OCI-LY7 (cell line): ENCODE measurements around the gene CRYBG2. TPM values are rescaled to one million over a fixed set of nuclear protein-coding genes. Genes with fewer than 3 reads are reported as not detected.

Experiments used
- BruUV-seq: library from RNA; stranded (reverse); fragments of 400-500 nt; replicated peaks from 2 replicates; lab custom pipeline; 2021; lab: Mats Ljungman, UMichigan
- CTCF ChIA-PET: fragments of 300-600 bp; sonication (Branson Sonifier 250); formaldehyde crosslinking; loops from one replicate; lab custom pipeline; 2022; ENCODE audit warnings: antibody characterized with exemption; ENCODE audit not compliant: unreplicated experiment; lab: Charles Lee
- POLR2A ChIA-PET: fragments of 300-600 bp; sonication (Branson Sonifier 250); formaldehyde crosslinking; loops from one replicate; lab custom pipeline; 2022; ENCODE audit warnings: antibody characterized with exemption; lab: Charles Lee
- DNase-seq: peaks from one replicate; pipeline ENCODE4 v3.0.0-alpha.2; 2015; ENCODE audit warnings: low spot score
- H2AFZ ChIP-seq: fragments of 200-600 bp; sonication (generic), shearing (Covaris generic); 2 replicates; pipeline ENCODE4 v1.6.1; 2014; ENCODE audit warnings: mild to moderate bottlenecking, antibody characterized with exemption, low read length, moderate library complexity
- H3K27ac ChIP-seq: fragments of 200-600 bp; sonication (generic); 2 replicates; pipeline ENCODE4 v1.5.1; 2014; ENCODE audit warnings: mixed run types, low read depth, mild to moderate bottlenecking, moderate library complexity, low read length, inconsistent platforms; ENCODE audit not compliant: poor library complexity, severe bottlenecking
- H3K36me3 ChIP-seq: fragments of 200-600 bp; sonication (generic); 2 replicates; pipeline ENCODE4 v1.6.1; 2014; ENCODE audit warnings: mild to moderate bottlenecking, antibody characterized with exemption, low read length, moderate library complexity, mixed read lengths; ENCODE audit not compliant: insufficient read depth
- H3K4me1 ChIP-seq: fragments of 200-600 bp; sonication (generic); 2 replicates; pipeline ENCODE4 v1.5.1; 2014; ENCODE audit warnings: mild to moderate bottlenecking, low read length; ENCODE audit not compliant: insufficient read depth, poor library complexity, severe bottlenecking
- H3K4me2 ChIP-seq: fragments of 200-600 bp; sonication (generic); 2 replicates; pipeline ENCODE4 v1.6.1; 2014; ENCODE audit warnings: mild to moderate bottlenecking, low read length
- H3K4me3 ChIP-seq: fragments of 200-600 bp; sonication (generic); 2 replicates; pipeline ENCODE4 v1.5.1; 2014; ENCODE audit warnings: mild to moderate bottlenecking, low read depth, low read length; ENCODE audit not compliant: poor library complexity, severe bottlenecking
- H3K79me2 ChIP-seq: fragments of 200-600 bp; sonication (generic); 2 replicates; pipeline ENCODE4 v1.6.1; 2016; ENCODE audit warnings: low read depth, mild to moderate bottlenecking, low read length, moderate library complexity, mixed read lengths; ENCODE audit not compliant: insufficient read depth
- H3K9me2 ChIP-seq: fragments of 200-600 bp; sonication (generic); 2 replicates; pipeline ENCODE4 v1.6.1; 2016; ENCODE audit warnings: mild to moderate bottlenecking, low read length, mixed read lengths; ENCODE audit not compliant: insufficient read depth
- H3K9me3 ChIP-seq: fragments of 200-600 bp; sonication (generic); 2 replicates; pipeline ENCODE4 v1.6.1; 2014; ENCODE audit warnings: mild to moderate bottlenecking, mixed run types, low read length, mixed read lengths
- H4K20me1 ChIP-seq: fragments of 200-600 bp; sonication (generic); 2 replicates; pipeline ENCODE4 v1.6.1; 2014; ENCODE audit warnings: mild to moderate bottlenecking, antibody characterized with exemption, low read length, moderate library complexity, mixed read lengths; ENCODE audit not compliant: insufficient read depth
- EZH2phosphoT487 ChIP-seq: fragments of 200-600 bp; sonication (generic); IDR thresholded peaks from 2 replicates; pipeline ENCODE4 v1.6.1; 2018; ENCODE audit warnings: low read depth, borderline replicate concordance, mild to moderate bottlenecking, mixed run types, antibody characterized with exemption, low read length, moderate library complexity, mixed read lengths
- intact Hi-C: fragments of 100-400 bp; cut with micrococcal nuclease; formaldehyde crosslinking; loops from one replicate; pipeline ENCODE4 v1.10.0; 2022; ENCODE audit not compliant: unreplicated experiment
- total RNA-seq, 2 experiments: library from RNA; depleted of rRNA in 1 of 2; stranded (reverse); fragments of >200 nt in 1 of 2; shearing (Covaris generic) in 1 of 2; gene quantifications; 2 replicates each; pipeline ENCODE4 v1.2.3, GENCODE V29; 2014 to 2022
- TF ChIP-seq, protein P1 (sequence below): fragments of 200-600 bp; sonication (generic); conservative IDR thresholded peaks from 2 replicates; pipeline ENCODE4 v1.5.1; 2014; ENCODE audit warnings: mild to moderate bottlenecking, antibody characterized with exemption, low read length, moderate library complexity, mixed read lengths

The CRYBG2 gene
- total RNA-seq, 2 experiments from 2014 or later, result 1.3 to 5.5 TPM

DNA sequence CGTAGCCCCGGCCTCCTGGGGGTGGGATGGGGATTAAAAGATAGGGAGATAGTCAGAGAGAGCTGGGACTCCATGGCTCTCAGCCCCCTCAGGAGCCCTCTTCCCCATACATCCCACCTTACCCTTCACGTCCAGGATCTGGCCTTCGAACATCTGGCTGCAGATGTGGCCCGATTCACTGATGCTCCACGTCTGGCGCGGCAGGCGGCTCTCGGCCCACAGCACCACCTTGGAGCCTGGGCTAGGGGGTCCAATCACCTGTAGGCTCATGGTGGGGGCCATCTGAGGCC is 31.9 kb downstream of the CRYBG2 start:
- intact Hi-C loops, result no loop called here
- H3K9me3 ChIP-seq, result no peaks in the 10 kb centered on the region

DNA sequence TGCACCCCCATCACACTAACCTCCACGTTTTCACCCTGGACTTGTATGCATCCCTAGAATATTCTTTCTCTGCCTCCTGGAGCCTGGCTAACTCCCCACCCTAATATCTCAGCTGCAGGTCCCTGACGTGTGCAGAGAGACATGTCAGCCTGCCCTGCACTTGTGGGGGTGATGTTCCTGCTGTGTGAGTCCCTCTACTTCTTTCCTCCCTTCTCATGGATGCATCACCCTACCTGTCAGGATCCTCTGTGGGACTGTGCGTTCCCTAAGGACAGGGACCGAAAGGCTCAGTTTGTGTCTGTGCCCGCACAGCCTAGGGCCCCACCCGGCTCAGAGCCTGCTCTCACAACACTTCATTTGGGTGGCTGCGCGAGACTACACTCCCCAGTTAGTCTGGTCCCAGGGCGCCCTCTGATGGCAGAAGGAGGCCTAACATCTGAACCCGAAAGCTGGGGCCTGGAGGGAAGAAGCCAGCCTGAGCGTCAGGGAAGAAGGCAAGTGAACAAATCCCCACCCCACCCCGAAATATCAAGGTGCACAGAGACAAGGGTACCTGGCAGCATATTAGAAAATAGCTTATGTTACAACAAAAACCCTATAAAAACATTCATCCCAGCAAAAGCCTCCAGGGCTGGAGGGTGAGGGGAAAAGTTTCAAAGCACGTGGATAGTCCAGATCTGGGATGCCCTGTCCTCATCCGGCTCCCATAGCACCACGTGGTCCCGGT is 32.5 kb downstream of the CRYBG2 start:
- ChIA-PET CTCF (interaction anchor here (0.7 to 3.9 kb wide), 6 partner anchors 21 to 37 kb away, joined by 3 to 37 read pairs (median 4); no protein-coding TSS in a partner anchor), POLR2A (interaction anchor here (0.8 to 11.7 kb wide), 4 partner anchors 11 to 33 kb away, joined by 3 to 273 read pairs (median 6); no protein-coding TSS in a partner anchor)
- H3K4me2 ChIP-seq, result peak overlapping the region; percentile 95
- no peak overlapping the region for H2AFZ ChIP-seq
- peaks cover 35% of the 10 kb centered on the region for H3K79me2 ChIP-seq
- intact Hi-C loops, result loop anchor here (1.0 to 2.0 kb wide), 2 partner anchors 36 to 41 kb away; no protein-coding TSS in a partner anchor
- peak overlapping the region; percentile 91 for H3K27ac ChIP-seq
- no peak for TF ChIP-seq EZH2phosphoT487
- TF ChIP-seq, protein P1, sequence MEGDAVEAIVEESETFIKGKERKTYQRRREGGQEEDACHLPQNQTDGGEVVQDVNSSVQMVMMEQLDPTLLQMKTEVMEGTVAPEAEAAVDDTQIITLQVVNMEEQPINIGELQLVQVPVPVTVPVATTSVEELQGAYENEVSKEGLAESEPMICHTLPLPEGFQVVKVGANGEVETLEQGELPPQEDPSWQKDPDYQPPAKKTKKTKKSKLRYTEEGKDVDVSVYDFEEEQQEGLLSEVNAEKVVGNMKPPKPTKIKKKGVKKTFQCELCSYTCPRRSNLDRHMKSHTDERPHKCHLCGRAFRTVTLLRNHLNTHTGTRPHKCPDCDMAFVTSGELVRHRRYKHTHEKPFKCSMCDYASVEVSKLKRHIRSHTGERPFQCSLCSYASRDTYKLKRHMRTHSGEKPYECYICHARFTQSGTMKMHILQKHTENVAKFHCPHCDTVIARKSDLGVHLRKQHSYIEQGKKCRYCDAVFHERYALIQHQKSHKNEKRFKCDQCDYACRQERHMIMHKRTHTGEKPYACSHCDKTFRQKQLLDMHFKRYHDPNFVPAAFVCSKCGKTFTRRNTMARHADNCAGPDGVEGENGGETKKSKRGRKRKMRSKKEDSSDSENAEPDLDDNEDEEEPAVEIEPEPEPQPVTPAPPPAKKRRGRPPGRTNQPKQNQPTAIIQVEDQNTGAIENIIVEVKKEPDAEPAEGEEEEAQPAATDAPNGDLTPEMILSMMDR, result peak; percentile 96
- H3K4me3 ChIP-seq, result peak overlapping the region; percentile 93
- H3K9me3 ChIP-seq, result no peaks in the 10 kb centered on the region
- H3K9me2 ChIP-seq, result no peaks in the 10 kb centered on the region
- DNase-seq, result peak; percentile 91
- TSS peak; percentile 11 for BruUV-seq
- peaks cover 49% of the 10 kb centered on the region for H3K4me1 ChIP-seq
- H3K36me3 ChIP-seq, result peaks cover 59% of the 10 kb centered on the region
- H4K20me1 ChIP-seq, result no peaks in the 10 kb centered on the region

More for the DNA sequence above, 31.9 kb downstream of the CRYBG2 start:
- no peaks in the 10 kb centered on the region for H3K9me2 ChIP-seq
- BruUV-seq, result no TSS peak
- CTCF ChIA-PET, result interaction anchor here (0.7 to 3.9 kb wide), 5 partner anchors 22 to 37 kb away, joined by 3 to 37 read pairs (median 4); no protein-coding TSS in a partner anchor
- H2AFZ ChIP-seq, result no peak overlapping the region
- peaks cover 59% of the 10 kb centered on the region for H3K36me3 ChIP-seq
- no peak for DNase-seq
- TF ChIP-seq, protein P1, result no peak
- no peak for TF ChIP-seq EZH2phosphoT487
- peaks cover 44% of the 10 kb centered on the region for H3K4me1 ChIP-seq
- H3K4me3 ChIP-seq, result no peak overlapping the region
- POLR2A ChIA-PET, result interaction anchor here (0.8 to 11.7 kb wide), 4 partner anchors 11 to 34 kb away, joined by 3 to 273 read pairs (median 6); no protein-coding TSS in a partner anchor
- H3K27ac ChIP-seq, result no peak overlapping the region
- H3K4me2 ChIP-seq, result peak overlapping the region; percentile 95; the same call in 1 of the 2 replicates
- no peaks in the 10 kb centered on the region for H4K20me1 ChIP-seq
- H3K79me2 ChIP-seq, result peaks cover 32% of the 10 kb centered on the region
